Esophagus (tissue), 2 donors: Measurements from ENCODE around the gene ALOX5. TPM values are rescaled to one million over a fixed set of nuclear protein-coding genes. Genes with fewer than 3 reads are reported as not detected.
"Not testable (repeated sequence)": the region's sequence is repeated elsewhere in the genome, so short reads cannot be mapped to it uniquely, and the experiment has no call there.

Source experiments
- H3K27ac ChIP-seq, 2 donors: one replicate each; pipeline ENCODE4 v1.5.1; 2013; ENCODE audit warnings: low read depth in 2 of 2, mild to moderate bottlenecking in 2 of 2, inconsistent platforms in 1 of 2, low read length in 1 of 2, moderate library complexity in 1 of 2
- H3K27me3 ChIP-seq, 2 donors: one replicate each; pipeline ENCODE4 v1.6.1; 2013; ENCODE audit warnings: low read length in 2 of 2, control low read depth in 1 of 2, mild to moderate bottlenecking in 1 of 2; ENCODE audit not compliant: insufficient read depth in 2 of 2, control insufficient read depth in 1 of 2
- H3K36me3 ChIP-seq, 2 donors: one replicate each; pipeline ENCODE4 v1.6.1; 2013; ENCODE audit warnings: low read length in 1 of 2; ENCODE audit not compliant: control insufficient read depth in 2 of 2, insufficient read depth in 2 of 2
- H3K4me1 ChIP-seq, 2 donors: one replicate each; pipeline ENCODE4 v1.6.1; 2013; ENCODE audit warnings: low read length in 1 of 2; ENCODE audit not compliant: control insufficient read depth in 2 of 2, insufficient read depth in 2 of 2
- H3K4me3 ChIP-seq, 2 donors: one replicate each; pipeline ENCODE4 v1.5.1; 2013; ENCODE audit warnings: low read length in 2 of 2, mild to moderate bottlenecking in 2 of 2, low read depth in 1 of 2, moderate library complexity in 1 of 2
- H3K9me3 ChIP-seq, 2 donors: one replicate each; pipeline ENCODE4 v1.6.1; 2013; ENCODE audit warnings: mild to moderate bottlenecking in 2 of 2, low read depth in 1 of 2, low read length in 1 of 2, moderate library complexity in 1 of 2; ENCODE audit not compliant: control insufficient read depth in 2 of 2, insufficient read depth in 1 of 2
- WGBS, 2 donors: extraction: QIAGEN DNeasy Blood & Tissue Kit; methylation state at CpG; one replicate each; pipeline ENCODE4 v1.1.7; 2013; 5-methylcytosine and 5-hydroxymethylcytosine counted together
- polyA plus RNA-seq, 2 donors: library from polyadenylated mRNA; stranded (reverse); fragments of 200-250 nt; gene quantifications; one replicate each; pipeline ENCODE4 v1.2.3, GENCODE V29; 2013
- donor health status: healthy with polysubstance abuse.
- donor health status: Bipolar disorder and iron deficiency.

The ALOX5 gene
- polyA plus RNA-seq, 2 donors: 8.3 to 12.2 TPM

DNA sequence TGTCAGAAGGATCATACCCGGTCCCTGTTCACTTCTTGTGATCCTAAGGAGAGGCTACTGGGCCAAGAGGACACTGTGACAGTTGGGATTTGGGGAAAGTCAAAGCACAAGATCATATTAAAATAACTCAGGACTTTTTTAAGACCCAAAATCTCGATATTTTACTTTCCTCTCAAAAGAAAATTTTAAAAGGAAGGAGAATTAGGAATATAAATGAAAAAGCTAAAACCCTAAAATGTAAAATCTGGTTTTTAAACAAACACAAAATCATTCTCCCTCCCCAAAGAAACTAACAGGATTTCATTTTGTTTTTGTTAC, 36.4 kb downstream of the ALOX5 start:
- H3K36me3 ChIP-seq: no peaks in the 10 kb centered on the region
- no peak overlapping the region for H3K4me3 ChIP-seq

DNA sequence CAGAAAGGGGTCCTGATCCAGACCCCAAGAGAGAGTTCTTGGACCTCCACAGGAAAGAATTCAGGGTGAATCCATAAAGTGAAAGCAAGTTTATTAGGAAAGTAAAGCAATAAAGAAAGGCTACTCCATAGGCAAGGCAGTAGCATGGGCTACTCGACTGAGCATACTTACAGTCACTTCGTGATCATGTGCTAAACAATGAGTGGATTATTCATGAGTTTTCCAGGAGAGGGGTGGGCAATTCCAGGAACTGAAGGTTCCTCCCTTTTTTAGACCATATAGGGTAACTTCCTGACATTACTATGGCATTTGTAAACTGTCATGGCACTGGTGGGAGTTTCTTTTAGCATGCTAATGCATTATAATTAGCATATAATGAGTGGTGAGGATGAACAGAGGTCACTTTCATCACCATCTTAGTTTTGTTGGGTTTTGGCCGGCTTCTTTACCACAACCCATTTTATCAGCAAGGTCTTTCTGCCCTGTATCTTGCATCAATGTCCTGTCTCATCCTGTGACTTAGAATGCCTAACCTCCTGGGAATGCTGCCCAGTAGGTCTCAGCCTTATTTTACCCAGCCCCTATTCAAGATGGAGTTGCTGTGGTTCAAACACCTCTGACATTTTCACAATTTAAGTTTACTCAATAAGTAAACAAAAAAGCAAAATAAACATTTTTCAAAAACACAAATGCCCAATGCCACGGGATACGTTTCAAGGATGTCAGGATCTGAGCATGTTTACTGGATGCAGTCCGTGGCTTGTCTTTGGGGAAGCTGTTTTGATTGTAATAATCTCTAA, 37.0 kb downstream of the ALOX5 start:
- Histone ChIP-seq H3K27me3 (no peaks in the 10 kb centered on the region), H3K27ac (no peak overlapping the region), H3K4me1 (peaks cover 0 to 2% of the 10 kb centered on the region in 2 donors), H3K4me3 (no peak overlapping the region), H3K36me3 (no peaks in the 10 kb centered on the region), H3K9me3 (no peaks in the 10 kb centered on the region)
- 73% methylated on average over 6 of the region's 6 CpGs for WGBS, 2 donors

More for the DNA sequence above, 36.4 kb downstream of the ALOX5 start:
- no peak overlapping the region for H3K27ac ChIP-seq
- 70 to 82% methylated on average over 2 of the region's 2 CpGs for WGBS, 2 donors
- H3K9me3 ChIP-seq: peaks cover 0 to 3% of the 10 kb centered on the region in 2 donors
- H3K27me3 ChIP-seq: no peaks in the 10 kb centered on the region
- peaks cover 0 to 2% of the 10 kb centered on the region in 2 donors for H3K4me1 ChIP-seq

DNA sequence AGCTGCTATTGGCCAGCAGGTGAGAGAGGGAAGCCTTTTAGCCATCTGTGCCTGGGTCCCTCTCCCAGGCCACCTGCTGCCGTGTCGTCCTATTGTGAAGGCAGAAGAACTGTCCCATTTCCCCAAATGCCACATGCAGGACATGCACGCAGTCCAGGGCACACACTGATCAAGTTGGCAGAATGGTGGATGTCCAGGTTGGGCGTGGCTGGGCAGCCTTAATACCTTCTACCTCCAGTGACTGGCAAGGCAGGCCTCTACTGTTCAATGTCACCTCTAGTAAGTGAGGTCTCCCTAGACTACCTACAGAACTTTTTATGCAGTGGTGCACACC, 37.6 kb downstream of the ALOX5 start:
- no peaks in the 10 kb centered on the region for H3K36me3 ChIP-seq
- no peaks in the 10 kb centered on the region for H3K9me3 ChIP-seq
- WGBS, 2 donors: 83 to 96% methylated on average over 4 of the region's 4 CpGs
- H3K4me1 ChIP-seq: peaks cover 0 to 2% of the 10 kb centered on the region in 2 donors
- no peak overlapping the region for H3K27ac ChIP-seq
- H3K4me3 ChIP-seq: no peak overlapping the region
- H3K27me3 ChIP-seq: no peaks in the 10 kb centered on the region

DNA sequence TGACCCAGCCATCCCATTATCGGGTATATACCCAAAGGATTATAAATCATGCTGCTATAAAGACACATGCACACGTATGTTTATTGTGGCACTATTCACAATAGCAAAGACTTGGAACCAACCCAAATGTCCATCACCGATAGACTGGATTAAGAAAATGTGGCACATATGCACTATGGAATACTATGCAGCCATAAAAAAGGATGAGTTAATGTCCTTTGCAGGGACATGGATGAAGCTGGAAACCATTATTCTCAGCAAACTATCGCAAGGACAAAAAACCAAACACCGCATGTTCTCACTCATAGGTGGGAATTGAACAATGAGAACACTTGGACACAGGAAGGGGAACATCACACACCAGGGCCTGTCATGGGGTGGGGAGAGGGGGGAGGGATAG, 41.0 kb downstream of the ALOX5 start:
- not testable (repeated sequence) for H3K4me1 ChIP-seq, H3K4me3 ChIP-seq, H3K27me3 ChIP-seq, H3K9me3 ChIP-seq, H3K27ac ChIP-seq, H3K36me3 ChIP-seq
- WGBS, 2 donors: 88 to 96% methylated on average over 4 to 5 of the region's 5 CpGs

DNA sequence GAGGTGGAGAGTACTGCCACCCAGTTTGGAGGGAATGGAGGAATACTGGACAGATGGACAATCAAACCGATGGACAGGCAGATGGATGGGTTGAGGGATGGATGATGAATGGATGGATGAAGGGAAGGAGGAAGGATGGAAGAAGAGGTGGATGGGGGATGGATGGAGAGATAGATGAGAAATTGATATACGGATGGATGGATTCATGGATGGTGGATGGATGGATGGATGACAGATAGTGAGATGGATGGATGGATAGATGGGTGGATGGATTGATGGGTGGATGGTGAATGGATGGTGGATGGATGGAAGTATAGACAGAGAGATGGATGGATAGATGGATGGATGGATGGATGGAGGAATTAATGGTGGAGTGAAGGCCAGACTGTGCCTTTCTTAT, 42.6 kb downstream of the ALOX5 start:
- WGBS, 2 donors: 94% methylated on average over 2 of the region's 2 CpGs
- no peaks in the 10 kb centered on the region for H3K27me3 ChIP-seq
- peaks cover 0 to 8% of the 10 kb centered on the region in 2 donors for H3K4me1 ChIP-seq
- H3K4me3 ChIP-seq: no peak overlapping the region
- no peaks in the 10 kb centered on the region for H3K9me3 ChIP-seq
- H3K27ac ChIP-seq: no peak overlapping the region
- no peaks in the 10 kb centered on the region for H3K36me3 ChIP-seq

DNA sequence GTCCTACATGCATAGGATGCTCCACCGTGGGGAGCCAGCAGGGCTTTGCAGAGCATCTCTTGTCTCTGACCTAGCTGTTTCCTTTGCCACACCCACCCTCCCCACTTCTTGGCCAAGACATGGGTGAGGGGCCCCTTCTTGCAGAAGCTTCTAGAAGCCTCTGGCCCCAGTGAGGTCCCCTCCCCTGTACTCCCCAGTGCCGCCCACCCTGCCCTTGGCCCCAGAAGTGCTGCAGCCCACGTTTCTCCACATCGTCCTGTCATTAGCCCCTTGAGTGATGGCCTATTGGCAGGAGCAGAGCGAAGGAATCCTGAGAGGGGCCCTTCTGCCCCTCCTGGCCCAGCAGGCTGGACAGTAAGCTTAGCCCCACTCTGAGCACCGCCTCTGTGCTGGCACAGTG, 43.7 kb downstream of the ALOX5 start:
- no peak overlapping the region for H3K27ac ChIP-seq
- H3K27me3 ChIP-seq: no peaks in the 10 kb centered on the region
- no peak overlapping the region for H3K4me3 ChIP-seq
- no peaks in the 10 kb centered on the region for H3K9me3 ChIP-seq
- 83 to 85% methylated on average over 6 of the region's 6 CpGs for WGBS, 2 donors
- H3K4me1 ChIP-seq: peaks cover 0 to 8% of the 10 kb centered on the region in 2 donors
- no peaks in the 10 kb centered on the region for H3K36me3 ChIP-seq

DNA sequence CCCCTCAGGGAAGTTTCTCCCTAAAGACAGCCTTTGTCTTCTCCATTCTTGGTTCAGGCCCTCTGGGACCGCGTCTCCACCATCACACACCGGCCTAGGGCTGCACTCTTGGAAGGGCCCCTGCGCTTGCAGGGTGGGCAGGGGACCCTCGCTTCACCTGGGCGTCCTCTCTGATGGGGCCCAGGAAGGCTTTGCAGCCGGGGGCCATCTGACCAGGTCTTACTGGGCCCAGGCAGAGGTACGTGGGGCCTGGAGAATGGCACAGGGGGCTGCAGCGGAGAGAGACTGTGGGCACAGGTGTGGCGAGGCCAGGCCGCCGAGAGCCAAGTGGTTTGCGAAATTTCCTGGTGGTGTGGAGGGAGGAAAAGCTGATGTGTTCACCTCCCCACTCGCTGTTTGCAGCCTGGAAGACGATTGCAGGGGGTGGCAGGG, 44.4 kb downstream of the ALOX5 start:
- Histone ChIP-seq H3K4me3 (no peak overlapping the region), H3K27ac (peak overlapping the region; percentile 74), H3K36me3 (no peaks in the 10 kb centered on the region), H3K27me3 (no peaks in the 10 kb centered on the region), H3K4me1 (peaks cover 0 to 8% of the 10 kb centered on the region in 2 donors), H3K9me3 (no peaks in the 10 kb centered on the region)
- WGBS, 2 donors: 67 to 70% methylated on average over 15 of the region's 15 CpGs

DNA sequence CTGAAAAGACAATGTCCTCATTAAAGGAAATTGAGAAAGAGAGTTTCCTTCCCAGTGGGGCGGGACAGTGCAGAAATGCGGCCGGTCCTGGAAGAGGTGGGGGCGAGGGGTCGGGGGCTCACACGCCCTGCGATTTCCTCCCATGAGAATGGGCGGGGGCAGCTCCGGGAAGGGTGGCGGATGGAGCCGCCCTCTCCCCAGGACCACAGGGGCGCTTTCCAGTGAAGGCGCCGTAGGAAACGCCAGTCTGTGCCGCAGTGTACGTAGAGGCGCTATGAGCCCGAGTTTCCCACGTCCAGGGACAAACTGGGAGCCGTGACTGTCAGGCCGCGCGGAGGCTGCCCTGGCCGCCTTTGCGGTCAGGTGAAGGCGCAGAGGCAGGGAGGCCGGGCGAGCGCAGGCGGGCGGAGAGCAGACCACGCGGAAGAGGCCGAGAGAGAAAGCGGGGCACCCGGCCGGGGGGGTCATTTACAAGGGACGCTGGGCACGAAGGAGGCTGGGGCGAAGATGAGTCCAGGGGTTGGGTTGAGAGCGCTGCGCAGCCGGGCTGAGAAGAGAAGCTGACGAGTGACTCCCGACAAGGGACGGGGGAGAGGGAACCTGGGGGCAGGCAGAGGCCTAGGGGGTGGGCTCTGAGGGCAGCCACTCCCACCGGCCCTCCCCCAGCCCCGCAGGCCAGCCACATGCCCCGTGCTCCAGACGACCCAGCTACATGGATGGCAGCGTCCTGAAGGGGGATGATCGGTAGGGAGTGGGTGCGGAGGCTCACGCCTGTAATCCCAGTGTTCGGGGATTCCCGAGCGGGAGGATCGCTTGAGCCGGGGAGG, 45.0 kb downstream of the ALOX5 start:
- Histone ChIP-seq H3K27me3 (no peaks in the 10 kb centered on the region), H3K36me3 (no peaks in the 10 kb centered on the region), H3K27ac (peak overlapping the region; percentile 74), H3K9me3 (no peaks in the 10 kb centered on the region), H3K4me3 (peak overlapping the region; percentile 39 to 40), H3K4me1 (peaks cover 0 to 8% of the 10 kb centered on the region in 2 donors)
- WGBS, 2 donors: 3 to 8% methylated on average over 56 to 60 of the region's 60 CpGs

DNA sequence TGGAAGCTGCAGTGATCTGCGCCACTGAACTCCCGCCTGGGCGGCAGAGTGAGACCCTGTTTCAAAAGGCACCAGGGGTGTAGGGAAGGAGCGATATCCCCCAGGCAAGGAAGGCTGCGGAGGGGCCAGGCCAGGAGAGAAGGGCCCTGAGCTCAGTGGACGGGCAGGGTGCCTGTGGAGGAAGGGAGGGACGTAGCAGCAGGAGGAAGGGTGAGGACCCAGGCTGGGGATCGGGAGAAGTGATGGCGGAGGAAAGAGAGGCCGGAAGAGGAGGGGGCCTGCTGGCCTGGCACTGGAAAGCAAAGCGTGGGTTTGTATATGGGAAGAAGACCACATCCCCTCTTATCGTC, 45.6 kb downstream of the ALOX5 start:
- peaks cover 0 to 8% of the 10 kb centered on the region in 2 donors for H3K4me1 ChIP-seq
- WGBS, 2 donors: 22 to 34% methylated on average over 12 of the region's 12 CpGs
- H3K27me3 ChIP-seq: no peaks in the 10 kb centered on the region
- H3K9me3 ChIP-seq: no peaks in the 10 kb centered on the region
- H3K27ac ChIP-seq: peak overlapping the region; percentile 74
- peak overlapping the region; percentile 39 to 40 for H3K4me3 ChIP-seq
- no peaks in the 10 kb centered on the region for H3K36me3 ChIP-seq
